Measurements from ENCODE around the gene SPDYE16. TPM values are rescaled to one million over a fixed set of nuclear protein-coding genes. Genes with fewer than 3 reads are reported as not detected.
A peak's percentile ranks its signal among the peaks of the same experiment; 100 is the strongest.
"Not testable (repeated sequence)": the region's sequence is repeated elsewhere in the genome, so short reads cannot be mapped to it uniquely, and the experiment has no call there.

The SPDYE16 gene
- total RNA-seq, 1 experiment from 2014 or later: not detected

- Histone ChIP-seq H3K27ac (ENCODE audit: low read length) (peak within 1 kb of the TSS; percentile 20; the same call in 1 of the 2 replicates), H3K27me3 (ENCODE audit: low read length) (no peaks in the 10 kb centered on the region), H2AFZ (ENCODE audit: low read length) (no peak within 1 kb of the TSS), H3K36me3 (ENCODE audit: low read depth, low read length) (no peaks in the 10 kb centered on the region), H3K4me2 (ENCODE audit: low read length) (0 out of 2 replicates have a peak within 1 kb of the TSS, but pooled peaks have one; percentile 10), H4K20me1 (ENCODE audit: low read length) (no peaks in the 10 kb centered on the region), H3F3A (ENCODE audit: low read length, unreplicated experiment) (no peaks in the 10 kb centered on the region), H3K9ac (ENCODE audit: low read length) (no peak within 1 kb of the TSS), H3K9me3 (ENCODE audit: low read length) (no peaks in the 10 kb centered on the region), H3K4me3 (ENCODE audit: low read length) (no peak within 1 kb of the TSS), H3K4me1 (ENCODE audit: insufficient read depth, low read length) (peaks cover 19% of the 10 kb centered on the region), H3K79me2 (ENCODE audit: low read length) (no peaks in the 10 kb centered on the region), H3K9me2 (replicated peaks; ENCODE audit: low read length) (no peaks in the 10 kb centered on the region)
- DNase-seq: peak; percentile 33
- ATAC-seq: peak; percentile 7
- CTCF ChIA-PET: no interaction called here
- POLR2A ChIA-PET (ENCODE audit: unreplicated experiment): no interaction called here
- no TSS peak for BruUV-seq (replicated peaks)
- TF ChIP-seq CTCF (conservative IDR thresholded peaks at IDR 0.05; ENCODE audit: low read depth, low read length) (no peak), EZH2 (IDR thresholded peaks at IDR 0.05; ENCODE audit: low read length, unreplicated experiment) (no peak), EZH2phosphoT487 (IDR thresholded peaks at IDR 0.05; ENCODE audit: borderline replicate concordance, low read length) (no peak)
- intact Hi-C loops (cut with micrococcal nuclease): no loop called here
These were observed 32.9 kb downstream of the SPDYE16 start, which contains the start of gene UPK3B for GRCh38 chr7:76509931-76510877. TSS of gene UPK3B (plus strand) at chr7:76510552. CDS start at chr7:76510653, 101 bp downstream.

GRCh38 chr7:76507723-76508406 is 35.2 kb downstream of the SPDYE16 start:
- DNase-seq (no peak), ATAC-seq (no peak)
- BruUV-seq (replicated peaks): TSS peak; percentile 3
- Histone ChIP-seq H3K9me2 (replicated peaks; ENCODE audit: low read length) (no peaks in the 10 kb centered on the region), H3K27me3 (ENCODE audit: low read length) (no peaks in the 10 kb centered on the region), H4K20me1 (ENCODE audit: low read length) (no peaks in the 10 kb centered on the region), H3K4me3 (ENCODE audit: low read length) (no peak overlapping the region), H3K9me3 (ENCODE audit: low read length) (no peaks in the 10 kb centered on the region), H3K4me2 (ENCODE audit: low read length) (no peak overlapping the region), H3K79me2 (ENCODE audit: low read length) (no peaks in the 10 kb centered on the region), H2AFZ (ENCODE audit: low read length) (no peak overlapping the region), H3K36me3 (ENCODE audit: low read depth, low read length) (no peaks in the 10 kb centered on the region), H3K27ac (ENCODE audit: low read length) (no peak overlapping the region), H3F3A (ENCODE audit: low read length, unreplicated experiment) (no peaks in the 10 kb centered on the region), H3K4me1 (ENCODE audit: insufficient read depth, low read length) (peaks cover 13% of the 10 kb centered on the region), H3K9ac (ENCODE audit: low read length) (no peak overlapping the region)
- POLR2A ChIA-PET (ENCODE audit: unreplicated experiment): no interaction called here
- CTCF ChIA-PET: no interaction called here
- intact Hi-C loops (cut with micrococcal nuclease): no loop called here
- no peak for TF ChIP-seq CTCF (conservative IDR thresholded peaks at IDR 0.05; ENCODE audit: low read depth, low read length)
- no peak for TF ChIP-seq EZH2 (IDR thresholded peaks at IDR 0.05; ENCODE audit: low read length, unreplicated experiment)
- TF ChIP-seq EZH2phosphoT487 (IDR thresholded peaks at IDR 0.05; ENCODE audit: borderline replicate concordance, low read length): no peak

- H3K27ac ChIP-seq (ENCODE audit: low read length); CTCF ChIA-PET; H3K9ac ChIP-seq (ENCODE audit: low read length); POLR2A ChIA-PET (ENCODE audit: unreplicated experiment); BruUV-seq (replicated peaks); H3K4me2 ChIP-seq (ENCODE audit: low read length); H3K27me3 ChIP-seq (ENCODE audit: low read length); H3K79me2 ChIP-seq (ENCODE audit: low read length); H4K20me1 ChIP-seq (ENCODE audit: low read length); intact Hi-C loops (cut with micrococcal nuclease); H3K9me3 ChIP-seq (ENCODE audit: low read length); H3K9me2 ChIP-seq (replicated peaks; ENCODE audit: low read length); H3K36me3 ChIP-seq (ENCODE audit: low read depth, low read length); DNase-seq; H3K4me1 ChIP-seq (ENCODE audit: insufficient read depth, low read length); H2AFZ ChIP-seq (ENCODE audit: low read length); H3K4me3 ChIP-seq (ENCODE audit: low read length); H3F3A ChIP-seq (ENCODE audit: low read length, unreplicated experiment); ATAC-seq: not testable (repeated sequence)
These were observed 36.5 kb downstream of the SPDYE16 start for GRCh38 chr7:76506643-76507042.
